K562 (cell line): ENCODE data around the gene IKZF4. TPM values are rescaled to one million over a fixed set of nuclear protein-coding genes. Genes with fewer than 3 reads are reported as not detected.

Experiments used
- CBX3 ChIP-seq, 2 experiments: IDR thresholded peaks; 1 replicate in 1 of 2; 2 replicates in 1 of 2; pipeline ENCODE4 v1.6.1; 2012; ENCODE audit warnings: inconsistent platforms in 2 of 2, low read length in 2 of 2, borderline replicate concordance in 1 of 2, control low read depth in 1 of 2
- CSDE1 ChIP-seq, 2 experiments: fragments of 450-650 bp; IDR thresholded peaks; 2 replicates each; pipeline ENCODE4 v1.6.1; 2016; ENCODE audit warnings: mild to moderate bottlenecking in 1 of 2
- ELF4 ChIP-seq: fragments of 450-650 bp; formaldehyde crosslinking; IDR thresholded peaks from 2 replicates; pipeline ENCODE4 v1.4.0; 2022; ENCODE audit warnings: missing genetic modification characterization
- ETV1 ChIP-seq: fragments of 450-650 bp; conservative IDR thresholded peaks from 2 replicates; pipeline ENCODE4 v1.6.1; 2016; ENCODE audit warnings: missing genetic modification characterization, control low read depth, low read depth, missing compliant biosample characterization
- EZH2 ChIP-seq: IDR thresholded peaks from 2 replicates; pipeline ENCODE4 v1.6.1; 2012; ENCODE audit warnings: low read depth, mild to moderate bottlenecking, inconsistent platforms, low read length, borderline replicate concordance
- FOSL1 ChIP-seq: fragments of 200-800 bp; sonication (Bioruptor generic); conservative IDR thresholded peaks from 2 replicates; pipeline ENCODE4 v1.6.1; 2016; ENCODE audit warnings: missing genetic modification characterization, missing compliant biosample characterization
- HDAC6 ChIP-seq: IDR thresholded peaks from 2 replicates; pipeline ENCODE4 v1.6.1; 2012; ENCODE audit warnings: low read depth, mild to moderate bottlenecking, control low read depth, inconsistent platforms, low read length, moderate library complexity
- HMG20A ChIP-seq: fragments of 450-650 bp; formaldehyde crosslinking; conservative IDR thresholded peaks from 2 replicates; pipeline ENCODE4 v1.4.0; 2020; ENCODE audit warnings: mild to moderate bottlenecking, mixed read lengths
- HNRNPK ChIP-seq: fragments of 200-400 bp; formaldehyde crosslinking; IDR thresholded peaks from one replicate; pipeline ENCODE4 v1.6.1; 2018; ENCODE audit warnings: mild to moderate bottlenecking, low read depth, low read length; ENCODE audit not compliant: poor library complexity, severe bottlenecking
- PBX2 ChIP-seq, 2 experiments: IDR thresholded peaks in 1 of 2; conservative IDR thresholded peaks in 1 of 2; 2 replicates each; pipeline ENCODE4 v1.6.1; 2016; ENCODE audit warnings: low read depth in 2 of 2, mild to moderate bottlenecking in 1 of 2, missing compliant biosample characterization in 1 of 2, missing genetic modification characterization in 1 of 2, moderate library complexity in 1 of 2
- POLR3A ChIP-seq: IDR thresholded peaks from 2 replicates; pipeline ENCODE4 v1.6.1; 2011; ENCODE audit warnings: borderline replicate concordance, mild to moderate bottlenecking, moderate library complexity; ENCODE audit not compliant: insufficient read length, insufficient read depth; ENCODE audit errors: extremely low read depth
- PURB ChIP-seq: sonication (generic); formaldehyde crosslinking; IDR thresholded peaks from 2 replicates; pipeline ENCODE4 v1.9.0; 2021; ENCODE audit warnings: low read depth, mild to moderate bottlenecking, missing genetic modification reagents
- RBM34 ChIP-seq: fragments of 200-400 bp; formaldehyde crosslinking; IDR thresholded peaks from 2 replicates; pipeline ENCODE4 v1.6.1; 2018; ENCODE audit warnings: low read length, borderline replicate concordance; ENCODE audit not compliant: insufficient read depth
- ZBTB17 ChIP-seq: fragments of 450-650 bp; formaldehyde crosslinking; IDR thresholded peaks from 2 replicates; pipeline ENCODE4 v1.4.0; 2020; ENCODE audit warnings: mild to moderate bottlenecking
- ZNF217 ChIP-seq: sonication (generic); formaldehyde crosslinking; IDR thresholded peaks from 2 replicates; pipeline ENCODE4 v1.8.0; 2022; ENCODE audit warnings: mild to moderate bottlenecking, missing genetic modification reagents
- polyA plus RNA-seq, 8 experiments: library from polyadenylated mRNA; depleted of rRNA in 4 of 8; stranded (reverse) in 5 of 8; unstranded in 3 of 8; fragments of >200 nt; fragmentation: Nextera tagmentation in 2 of 8; fragmentation: Illumina TruSeq in 1 of 8; extraction: Ambion mirVana in 2 of 8; extraction: Trizol in 1 of 8; gene quantifications; 2 replicates each; pipeline versions ENCODE4 v1.2.1 to v1.2.3, GENCODE V29; 2011 to 2014; ENCODE audit warnings: inconsistent platforms in 1 of 8, missing spikeins in 1 of 8
- total RNA-seq, 7 experiments: library from RNA; depleted of rRNA in 6 of 7; stranded (reverse); fragments of >200 nt in 6 of 7; fragmentation: Illumina TruSeq in 2 of 7; extraction: Trizol in 2 of 7; gene quantifications; 2 replicates each; pipeline versions ENCODE4 v1.2.1 to v1.2.3, GENCODE V29; 2011 to 2021; ENCODE audit warnings: low replicate concordance in 1 of 7
- TF ChIP-seq, protein P1 (sequence below): fragments of 450-650 bp; IDR thresholded peaks from one replicate; pipeline ENCODE4 v1.6.1; 2018; ENCODE audit warnings: mild to moderate bottlenecking, moderate library complexity; ENCODE audit not compliant: partially characterized antibody
- TF ChIP-seq, protein P2 (sequence below): fragments of 450-650 bp; IDR thresholded peaks from 2 replicates; pipeline ENCODE4 v1.6.1; 2017; ENCODE audit warnings: antibody characterized with exemption
- TF ChIP-seq, protein P3 (sequence below): fragments of 450-650 bp; formaldehyde crosslinking; IDR thresholded peaks from 2 replicates; pipeline ENCODE4 v1.4.0; 2022; ENCODE audit warnings: missing genetic modification characterization

The IKZF4 gene
- total and polyA plus RNA-seq, 9 of the 15 experiments (the other 6 are each of a cell fraction or from before 2014, with no cell fraction given), result 1.9 to 16.3 (median 3.6) TPM

- TF ChIP-seq, protein P1, sequence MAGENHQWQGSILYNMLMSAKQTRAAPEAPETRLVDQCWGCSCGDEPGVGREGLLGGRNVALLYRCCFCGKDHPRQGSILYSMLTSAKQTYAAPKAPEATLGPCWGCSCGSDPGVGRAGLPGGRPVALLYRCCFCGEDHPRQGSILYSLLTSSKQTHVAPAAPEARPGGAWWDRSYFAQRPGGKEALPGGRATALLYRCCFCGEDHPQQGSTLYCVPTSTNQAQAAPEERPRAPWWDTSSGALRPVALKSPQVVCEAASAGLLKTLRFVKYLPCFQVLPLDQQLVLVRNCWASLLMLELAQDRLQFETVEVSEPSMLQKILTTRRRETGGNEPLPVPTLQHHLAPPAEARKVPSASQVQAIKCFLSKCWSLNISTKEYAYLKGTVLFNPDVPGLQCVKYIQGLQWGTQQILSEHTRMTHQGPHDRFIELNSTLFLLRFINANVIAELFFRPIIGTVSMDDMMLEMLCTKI, result no peak
- TF ChIP-seq PBX2 (CRISPR knock-in tag; IDR thresholded peaks at IDR 0.05; ENCODE audit: low read depth) (no peak), PBX2 (tag; conservative IDR thresholded peaks at IDR 0.05; ENCODE audit: low read depth) (peak; percentile 33; the same call in 1 of the 2 replicates), FOSL1 (tag) (peak; percentile 65), HNRNPK (no peak), RBM34 (no peak), PURB (no peak), HMG20A (CRISPR knock-in tag) (no peak), POLR3A (no peak), EZH2 (no peak), ETV1 (tag) (peak; percentile 100), ZNF217 (CRISPR knock-in tag) (no peak), CBX3 (IDR thresholded peaks at IDR 0.05; ENCODE audit: borderline replicate concordance in 1 of 2, low read length in 2 of 2) (0 out of 3 replicates have a peak, but pooled peaks of 1 of the 2 experiments have one; percentile 68), ZBTB17 (CRISPR knock-in tag) (peak; percentile 86), HDAC6 (0 out of 2 replicates have a peak, but pooled peaks have one; percentile 63), CSDE1 (IDR thresholded peaks at IDR 0.05) (peak in 1 of 2 experiments; percentile 77; a peak in 2 of 4 replicates), ELF4 (CRISPR knock-in tag) (0 out of 2 replicates have a peak, but pooled peaks have one; percentile 2)
- TF ChIP-seq, protein P2, sequence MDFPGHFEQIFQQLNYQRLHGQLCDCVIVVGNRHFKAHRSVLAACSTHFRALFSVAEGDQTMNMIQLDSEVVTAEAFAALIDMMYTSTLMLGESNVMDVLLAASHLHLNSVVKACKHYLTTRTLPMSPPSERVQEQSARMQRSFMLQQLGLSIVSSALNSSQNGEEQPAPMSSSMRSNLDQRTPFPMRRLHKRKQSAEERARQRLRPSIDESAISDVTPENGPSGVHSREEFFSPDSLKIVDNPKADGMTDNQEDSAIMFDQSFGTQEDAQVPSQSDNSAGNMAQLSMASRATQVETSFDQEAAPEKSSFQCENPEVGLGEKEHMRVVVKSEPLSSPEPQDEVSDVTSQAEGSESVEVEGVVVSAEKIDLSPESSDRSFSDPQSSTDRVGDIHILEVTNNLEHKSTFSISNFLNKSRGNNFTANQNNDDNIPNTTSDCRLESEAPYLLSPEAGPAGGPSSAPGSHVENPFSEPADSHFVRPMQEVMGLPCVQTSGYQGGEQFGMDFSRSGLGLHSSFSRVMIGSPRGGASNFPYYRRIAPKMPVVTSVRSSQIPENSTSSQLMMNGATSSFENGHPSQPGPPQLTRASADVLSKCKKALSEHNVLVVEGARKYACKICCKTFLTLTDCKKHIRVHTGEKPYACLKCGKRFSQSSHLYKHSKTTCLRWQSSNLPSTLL, result no peak
- TF ChIP-seq, protein P3, sequence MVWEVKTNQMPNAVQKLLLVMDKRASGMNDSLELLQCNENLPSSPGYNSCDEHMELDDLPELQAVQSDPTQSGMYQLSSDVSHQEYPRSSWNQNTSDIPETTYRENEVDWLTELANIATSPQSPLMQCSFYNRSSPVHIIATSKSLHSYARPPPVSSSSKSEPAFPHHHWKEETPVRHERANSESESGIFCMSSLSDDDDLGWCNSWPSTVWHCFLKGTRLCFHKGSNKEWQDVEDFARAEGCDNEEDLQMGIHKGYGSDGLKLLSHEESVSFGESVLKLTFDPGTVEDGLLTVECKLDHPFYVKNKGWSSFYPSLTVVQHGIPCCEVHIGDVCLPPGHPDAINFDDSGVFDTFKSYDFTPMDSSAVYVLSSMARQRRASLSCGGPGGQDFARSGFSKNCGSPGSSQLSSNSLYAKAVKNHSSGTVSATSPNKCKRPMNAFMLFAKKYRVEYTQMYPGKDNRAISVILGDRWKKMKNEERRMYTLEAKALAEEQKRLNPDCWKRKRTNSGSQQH (CRISPR knock-in tag), result peak; percentile 70; the same call in 1 of the 2 replicates
Observed at GRCh38 chr12:56041552-56042429, 20.9 kb downstream of the IKZF4 start, which contains the start of gene RPS26 (continued).
